Neural cell (in vitro differentiated cells): ENCODE measurements around the gene ORC6.

Source experiments
- CTCF ChIP-seq: fragments of 450-650 bp; IDR thresholded peaks from 2 replicates; pipeline ENCODE4 v1.5.1; 2014; ENCODE audit warnings: antibody characterized with exemption, mild to moderate bottlenecking, moderate library complexity; ENCODE audit not compliant: poor library complexity, severe bottlenecking
- EP300 ChIP-seq: fragments of 450-650 bp; conservative IDR thresholded peaks from 2 replicates; pipeline ENCODE4 v1.6.1; 2014; ENCODE audit warnings: antibody characterized with exemption, mild to moderate bottlenecking, moderate library complexity; ENCODE audit not compliant: poor library complexity, severe bottlenecking
- EZH2 ChIP-seq: fragments of 200-600, 300-800 bp; shearing (Covaris generic), sonication (generic); IDR thresholded peaks from 2 replicates; pipeline ENCODE4 v1.6.1; 2014; ENCODE audit warnings: antibody characterized with exemption, low read length, borderline replicate concordance, mild to moderate bottlenecking; ENCODE audit not compliant: insufficient read depth, poor library complexity, severe bottlenecking
- POLR2AphosphoS5 ChIP-seq: IDR thresholded peaks from 2 replicates; pipeline ENCODE4 v1.6.1; 2012
- RAD21 ChIP-seq: fragments of 450-650 bp; conservative IDR thresholded peaks from 2 replicates; pipeline ENCODE4 v1.6.1; 2014; ENCODE audit warnings: antibody characterized with exemption, mild to moderate bottlenecking, moderate library complexity
- REST ChIP-seq: IDR thresholded peaks from 2 replicates; pipeline ENCODE4 v1.6.1; 2012; ENCODE audit warnings: borderline replicate concordance
- TAF1 ChIP-seq: IDR thresholded peaks from 2 replicates; pipeline ENCODE4 v1.6.1; 2012; ENCODE audit warnings: low read depth

- TF ChIP-seq RAD21 (no peak), REST (no peak), CTCF (no peak), EP300 (no peak), POLR2AphosphoS5 (no peak), TAF1 (no peak), EZH2 (no peak)
Observed at GRCh38 chr16:46732561-46732960, 43.1 kb downstream of the ORC6 start.
